Lower lobe of right lung (tissue), 2 donors: Measurements from ENCODE around the gene HOXB3. TPM values are rescaled to one million over a fixed set of nuclear protein-coding genes. Genes with fewer than 3 reads are reported as not detected.

Experiments used
- ATAC-seq, 2 donors: fragments of 200-7000 bp; cut with Tn5 transposase; one replicate each; pipeline ENCODE4 v1.9.1; 2020 to 2022; ENCODE audit warnings: mild to moderate bottlenecking in 2 of 2, moderate library complexity in 2 of 2
- DNase-seq: peaks from one replicate; pipeline ENCODE4 v3.0.0-alpha.2; 2020
- H3K27ac ChIP-seq: fragments of 200-600 bp; one replicate; pipeline ENCODE4 v1.8.0; 2022
- H3K27me3 ChIP-seq: fragments of 200-600 bp; one replicate; pipeline ENCODE4 v1.8.0; 2022; ENCODE audit warnings: low read depth
- H3K36me3 ChIP-seq: fragments of 200-600 bp; one replicate; pipeline ENCODE4 v1.8.0; 2022; ENCODE audit warnings: mild to moderate bottlenecking
- H3K4me1 ChIP-seq: fragments of 200-600 bp; one replicate; pipeline ENCODE4 v1.8.0; 2022
- H3K4me3 ChIP-seq: fragments of 200-600 bp; one replicate; pipeline ENCODE4 v1.8.0; 2022; ENCODE audit warnings: mild to moderate bottlenecking
- H3K9me3 ChIP-seq: fragments of 200-600 bp; one replicate; pipeline ENCODE4 v1.8.0; 2022
- intact Hi-C: fragments of 100-400 bp; cut with DNase I; formaldehyde crosslinking; loops from one replicate; pipeline ENCODE4 v1.11.0; 2022
- total RNA-seq: library from RNA; stranded (reverse); fragmentation: NEBNext Ultra II Directional; extraction: Animal tissue kit (Norgen Biotek cat#: 25700); gene quantifications from one replicate; pipeline ENCODE4 v1.2.1, GENCODE V29; 2021
- TF ChIP-seq, protein P1 (sequence below): fragments of 200-600 bp; IDR thresholded peaks from one replicate; pipeline ENCODE4 v1.8.0; 2022; ENCODE audit warnings: antibody characterized with exemption, mild to moderate bottlenecking
- donor health status: DM: no; HTN: yes; CAD: no; lungs with severe emphysema.

HOXB3 gene
- total RNA-seq, 1 donor from 2014 or later = 11.3 TPM

DNA sequence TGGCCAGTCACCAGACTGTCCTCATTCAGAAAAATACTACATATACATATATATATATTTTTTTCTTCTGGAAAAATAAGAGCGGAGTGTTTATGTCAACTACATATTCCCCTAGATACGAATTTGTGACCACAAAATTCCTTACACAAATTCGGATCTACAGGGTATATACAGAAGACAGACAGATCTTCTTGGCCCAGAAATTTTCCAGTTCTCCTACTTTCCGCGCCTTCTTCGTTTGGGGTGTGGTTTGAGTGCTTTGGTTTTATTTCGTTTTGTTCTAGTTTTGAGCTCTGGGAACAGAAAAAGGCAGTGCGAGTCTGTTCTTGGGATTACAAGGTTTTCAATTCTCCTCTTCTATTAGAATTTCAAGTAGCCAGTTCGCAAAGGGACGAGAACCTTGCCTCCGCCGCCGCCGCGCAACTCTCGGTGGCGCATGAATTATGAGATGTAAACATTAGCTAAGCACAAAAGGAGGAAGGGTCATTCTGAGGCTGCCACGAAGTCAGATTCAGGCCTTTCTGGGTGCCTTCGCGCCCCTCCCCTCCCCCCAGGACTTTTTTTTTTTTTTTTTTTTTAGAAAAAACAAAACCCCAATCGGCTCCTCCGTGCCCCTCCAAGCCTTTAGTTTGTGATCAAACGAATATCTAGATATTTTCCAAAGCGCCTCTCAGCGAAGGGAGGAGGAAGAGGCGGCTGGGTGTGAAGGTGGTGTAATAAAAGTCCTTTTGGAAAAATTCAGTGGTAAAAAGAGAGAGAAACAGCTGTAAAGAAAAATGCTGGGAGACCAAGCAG, 10.1 kb downstream of the HOXB3 start:
- TF ChIP-seq, protein P1, sequence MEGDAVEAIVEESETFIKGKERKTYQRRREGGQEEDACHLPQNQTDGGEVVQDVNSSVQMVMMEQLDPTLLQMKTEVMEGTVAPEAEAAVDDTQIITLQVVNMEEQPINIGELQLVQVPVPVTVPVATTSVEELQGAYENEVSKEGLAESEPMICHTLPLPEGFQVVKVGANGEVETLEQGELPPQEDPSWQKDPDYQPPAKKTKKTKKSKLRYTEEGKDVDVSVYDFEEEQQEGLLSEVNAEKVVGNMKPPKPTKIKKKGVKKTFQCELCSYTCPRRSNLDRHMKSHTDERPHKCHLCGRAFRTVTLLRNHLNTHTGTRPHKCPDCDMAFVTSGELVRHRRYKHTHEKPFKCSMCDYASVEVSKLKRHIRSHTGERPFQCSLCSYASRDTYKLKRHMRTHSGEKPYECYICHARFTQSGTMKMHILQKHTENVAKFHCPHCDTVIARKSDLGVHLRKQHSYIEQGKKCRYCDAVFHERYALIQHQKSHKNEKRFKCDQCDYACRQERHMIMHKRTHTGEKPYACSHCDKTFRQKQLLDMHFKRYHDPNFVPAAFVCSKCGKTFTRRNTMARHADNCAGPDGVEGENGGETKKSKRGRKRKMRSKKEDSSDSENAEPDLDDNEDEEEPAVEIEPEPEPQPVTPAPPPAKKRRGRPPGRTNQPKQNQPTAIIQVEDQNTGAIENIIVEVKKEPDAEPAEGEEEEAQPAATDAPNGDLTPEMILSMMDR = no peak
- peak overlapping the region; percentile 92 for H3K27ac ChIP-seq
- H3K36me3 ChIP-seq = no peaks in the 10 kb centered on the region
- ATAC-seq (no peak), DNase-seq (no peak)
- H3K9me3 ChIP-seq = no peaks in the 10 kb centered on the region
- peaks cover 88% of the 10 kb centered on the region for H3K27me3 ChIP-seq
- H3K4me1 ChIP-seq = peaks cover 38% of the 10 kb centered on the region
- peak overlapping the region; percentile 62 for H3K4me3 ChIP-seq
- intact Hi-C loops = no loop called here

DNA sequence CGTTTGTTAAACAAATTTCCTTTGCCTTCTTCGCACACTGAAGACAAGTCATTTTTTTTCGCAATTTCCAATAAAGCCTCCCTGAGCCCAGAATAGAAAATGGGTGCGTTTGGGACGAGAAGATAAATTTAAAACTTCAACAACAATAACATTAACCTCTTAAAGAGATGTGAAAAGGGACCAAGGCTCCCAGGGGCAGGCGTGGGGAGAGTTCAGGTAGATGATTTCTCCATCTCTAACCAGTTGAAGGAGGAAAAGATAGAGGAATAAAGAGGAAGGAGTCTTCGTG, 10.6 kb downstream of the HOXB3 start:
- no peaks in the 10 kb centered on the region for H3K9me3 ChIP-seq
- intact Hi-C loops = no loop called here
- no peaks in the 10 kb centered on the region for H3K36me3 ChIP-seq
- H3K4me1 ChIP-seq = peaks cover 33% of the 10 kb centered on the region
- ATAC-seq = no peak
- H3K4me3 ChIP-seq = peak overlapping the region; percentile 62
- H3K27ac ChIP-seq = peak overlapping the region; percentile 92
- DNase-seq = no peak
- TF ChIP-seq, protein P1 = no peak
- peaks cover 90% of the 10 kb centered on the region for H3K27me3 ChIP-seq

DNA sequence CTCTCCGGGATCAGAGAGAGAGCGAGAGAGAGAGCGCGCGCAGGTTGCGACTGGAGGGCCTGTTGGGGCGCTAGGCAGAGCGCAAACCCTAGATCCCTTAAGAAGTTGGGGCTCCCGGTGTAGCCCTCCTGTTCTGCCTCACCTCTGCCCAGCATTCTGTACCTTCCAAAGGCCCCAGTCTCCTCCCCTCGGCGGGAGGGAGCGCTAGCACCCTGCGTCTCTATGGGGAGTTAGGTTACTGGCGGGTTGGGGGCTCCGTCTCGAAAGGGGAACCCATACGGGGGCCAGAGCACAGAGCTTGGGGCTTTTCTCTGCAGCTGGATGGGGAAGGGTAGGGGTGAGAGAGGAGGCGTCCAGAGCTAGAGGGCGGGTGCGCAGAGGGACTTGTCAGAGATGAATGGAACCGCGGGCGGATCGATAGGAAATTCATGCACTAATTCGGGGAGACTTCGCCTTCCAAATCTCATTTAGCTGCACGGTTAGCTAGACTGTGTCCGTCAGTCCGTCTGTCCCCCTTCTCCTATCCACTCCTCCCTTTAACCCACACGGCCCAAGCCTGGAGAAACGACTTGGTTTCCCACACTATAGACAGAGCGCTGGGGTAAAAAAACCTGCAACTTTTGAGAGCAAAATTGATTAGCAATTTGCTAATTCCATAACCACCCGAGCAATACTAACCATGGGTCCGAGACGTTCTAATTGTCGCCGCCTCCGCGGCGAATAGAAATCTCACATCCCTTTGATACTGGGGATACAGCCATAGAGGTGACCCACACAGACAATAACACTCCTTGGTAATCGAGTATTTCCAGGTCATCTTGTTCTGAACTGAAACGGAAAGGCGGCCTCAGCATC, 11.2 kb downstream of the HOXB3 start:
- TF ChIP-seq, protein P1 = no peak
- Histone ChIP-seq H3K4me3 (peak overlapping the region; percentile 62), H3K9me3 (no peaks in the 10 kb centered on the region), H3K36me3 (no peaks in the 10 kb centered on the region), H3K27ac (peak overlapping the region; percentile 92), H3K4me1 (peaks cover 29% of the 10 kb centered on the region), H3K27me3 (peaks cover 90% of the 10 kb centered on the region)
- no peak for DNase-seq
- intact Hi-C loops = no loop called here
- peak; percentile 4 to 20 for ATAC-seq

DNA sequence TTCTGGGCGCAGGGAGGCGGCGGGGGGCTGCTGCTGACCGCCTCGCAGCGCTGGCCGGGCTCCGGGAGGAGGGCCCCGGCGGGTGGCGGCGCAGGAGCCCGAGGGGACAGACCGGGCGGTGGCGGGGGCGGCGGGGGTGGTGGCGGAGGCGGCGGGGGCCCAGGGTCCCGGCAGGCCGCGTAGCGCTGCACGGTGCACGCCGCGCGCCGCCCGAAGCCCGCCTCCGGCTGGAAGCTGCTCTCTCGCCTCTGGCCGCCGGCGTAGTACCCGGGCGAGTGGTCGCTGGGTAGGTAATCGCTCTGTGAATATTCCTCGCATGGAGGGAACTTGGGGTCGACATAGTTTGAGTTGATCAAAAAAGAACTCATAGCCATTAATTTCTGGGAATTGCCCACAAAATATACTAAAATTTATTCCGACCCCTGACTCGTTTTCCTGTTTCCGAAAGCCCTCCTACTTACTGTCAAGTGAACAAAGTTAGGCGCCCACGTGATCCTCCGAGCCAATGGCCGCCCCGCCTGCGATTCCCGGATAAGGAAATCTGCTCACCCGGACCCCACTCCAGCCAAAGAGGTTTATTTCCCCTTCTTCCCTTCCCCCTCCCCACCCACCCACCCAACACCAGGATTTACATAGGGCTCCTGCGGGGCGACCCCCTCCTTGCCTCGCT, 12.0 kb downstream of the HOXB3 start, which contains the start of gene HOXB4:
Gene HOXB4 (minus strand): TSS at position 405 of the 670 bp plus-strand sequence. CDS start 31 bp downstream, at position 374.
- Histone ChIP-seq H3K9me3 (no peaks in the 10 kb centered on the region), H3K4me3 (peak within 1 kb of the TSS; percentile 62), H3K4me1 (peaks cover 29% of the 10 kb centered on the region), H3K27ac (peak within 1 kb of the TSS; percentile 92), H3K27me3 (peaks cover 90% of the 10 kb centered on the region), H3K36me3 (no peaks in the 10 kb centered on the region)
- TF ChIP-seq, protein P1 = no peak
- ATAC-seq = peak; percentile 28 to 67
- peak; percentile 73 for DNase-seq
- intact Hi-C loops = no loop called here

DNA sequence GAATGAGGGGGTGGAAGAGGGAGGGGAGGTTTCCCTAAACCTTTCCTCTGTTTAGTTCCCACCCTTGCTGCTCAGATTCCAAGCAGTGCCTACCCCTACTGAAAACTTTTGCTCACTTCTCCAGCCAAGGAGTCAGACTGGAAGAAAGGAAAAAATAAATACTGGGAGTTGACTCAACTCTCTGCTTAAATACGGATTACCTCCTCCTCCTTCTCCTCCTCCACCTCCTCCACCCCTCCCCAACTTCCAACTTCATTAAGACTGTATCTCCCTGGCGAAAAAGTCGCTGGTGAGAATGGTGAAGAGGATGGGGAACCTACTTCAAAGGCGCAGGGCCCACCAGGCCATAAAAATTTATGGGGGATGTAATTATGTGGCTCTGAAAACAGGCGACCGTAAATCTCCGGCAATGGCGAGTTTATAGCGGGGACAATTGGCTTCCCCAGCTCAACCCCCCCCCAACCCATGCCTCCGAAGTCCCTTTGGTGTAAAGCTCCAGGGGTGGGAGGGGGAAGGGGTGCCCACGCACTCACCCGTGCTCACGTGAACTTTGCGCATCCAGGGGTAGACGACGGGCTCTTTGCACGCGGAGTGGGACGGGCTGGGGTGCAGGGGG, 12.6 kb downstream of the HOXB3 start:
- H3K4me3 ChIP-seq = peak overlapping the region; percentile 62
- TF ChIP-seq, protein P1 = no peak
- H3K9me3 ChIP-seq = no peaks in the 10 kb centered on the region
- peaks cover 29% of the 10 kb centered on the region for H3K4me1 ChIP-seq
- no peaks in the 10 kb centered on the region for H3K36me3 ChIP-seq
- ATAC-seq (no peak), DNase-seq (no peak)
- intact Hi-C loops = no loop called here
- H3K27ac ChIP-seq = peak overlapping the region; percentile 92
- peaks cover 91% of the 10 kb centered on the region for H3K27me3 ChIP-seq
